ENCODE results near the gene TMEM184A.

The TMEM184A gene

DNA sequence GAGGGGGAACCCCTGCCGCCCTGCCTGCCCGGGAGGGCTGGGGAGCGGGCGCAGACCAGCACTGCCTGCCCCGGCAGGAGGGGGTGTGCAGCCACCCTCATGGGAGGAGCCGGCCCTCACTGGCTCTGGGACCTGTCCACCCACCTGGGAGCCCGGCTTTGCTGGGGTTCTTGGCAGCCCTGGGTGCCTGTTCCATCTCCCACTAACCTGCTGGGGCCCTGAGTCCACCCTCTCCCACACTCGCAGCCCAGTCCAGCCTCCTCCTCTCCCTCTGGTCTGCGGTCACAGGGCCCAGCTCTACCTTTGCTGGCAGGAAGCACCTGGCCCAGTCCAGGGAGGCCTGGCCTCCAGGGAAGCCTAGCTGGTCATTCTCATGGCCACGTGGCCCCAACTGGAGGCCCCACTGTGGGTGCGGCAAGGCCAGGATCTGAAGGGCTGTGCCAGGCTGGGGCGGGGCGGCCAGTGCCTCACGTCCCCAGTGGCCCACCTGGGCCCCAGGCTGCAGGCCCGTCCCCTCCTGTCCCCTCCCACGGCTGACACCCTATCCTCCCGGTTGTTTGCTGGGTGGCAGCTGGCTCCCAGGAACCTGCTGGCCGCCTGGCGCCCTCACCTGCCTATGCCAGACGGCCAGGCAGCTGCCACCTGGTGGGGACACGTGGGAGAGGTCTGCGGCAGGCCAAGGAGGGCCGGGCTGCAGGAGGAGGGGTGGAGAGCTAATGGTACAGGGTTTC lies at the start of gene TMEM184A:
TMEM184A (minus strand) TSS at position 393 of the 731 bp plus-strand sequence. CDS start 721 bp downstream, outside the sequence.
- DNase-seq (ENCODE audit: low spot score) = peak; percentile 100

DNA sequence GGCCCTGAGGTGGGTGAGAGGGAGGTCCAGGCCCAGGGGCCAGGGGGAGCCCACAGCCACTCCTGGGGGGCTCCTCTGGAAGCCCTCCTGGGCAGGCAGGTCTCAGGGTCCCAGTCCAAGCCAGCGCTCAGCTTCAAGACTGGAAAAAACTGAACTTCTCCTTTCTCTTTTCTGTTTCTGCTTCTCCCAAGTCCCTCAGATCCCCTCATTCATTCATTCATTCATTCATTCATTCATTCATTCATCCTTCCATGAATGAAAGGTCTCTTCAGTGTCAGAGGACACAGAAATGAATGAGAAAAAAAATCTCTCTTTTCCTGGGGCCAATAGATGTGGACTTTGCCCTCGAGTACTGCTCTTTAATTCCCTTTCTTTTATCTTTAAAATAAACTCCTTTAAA lies 48.4 kb upstream of the TMEM184A start:
- no peak for DNase-seq (ENCODE audit: low spot score)

DNA sequence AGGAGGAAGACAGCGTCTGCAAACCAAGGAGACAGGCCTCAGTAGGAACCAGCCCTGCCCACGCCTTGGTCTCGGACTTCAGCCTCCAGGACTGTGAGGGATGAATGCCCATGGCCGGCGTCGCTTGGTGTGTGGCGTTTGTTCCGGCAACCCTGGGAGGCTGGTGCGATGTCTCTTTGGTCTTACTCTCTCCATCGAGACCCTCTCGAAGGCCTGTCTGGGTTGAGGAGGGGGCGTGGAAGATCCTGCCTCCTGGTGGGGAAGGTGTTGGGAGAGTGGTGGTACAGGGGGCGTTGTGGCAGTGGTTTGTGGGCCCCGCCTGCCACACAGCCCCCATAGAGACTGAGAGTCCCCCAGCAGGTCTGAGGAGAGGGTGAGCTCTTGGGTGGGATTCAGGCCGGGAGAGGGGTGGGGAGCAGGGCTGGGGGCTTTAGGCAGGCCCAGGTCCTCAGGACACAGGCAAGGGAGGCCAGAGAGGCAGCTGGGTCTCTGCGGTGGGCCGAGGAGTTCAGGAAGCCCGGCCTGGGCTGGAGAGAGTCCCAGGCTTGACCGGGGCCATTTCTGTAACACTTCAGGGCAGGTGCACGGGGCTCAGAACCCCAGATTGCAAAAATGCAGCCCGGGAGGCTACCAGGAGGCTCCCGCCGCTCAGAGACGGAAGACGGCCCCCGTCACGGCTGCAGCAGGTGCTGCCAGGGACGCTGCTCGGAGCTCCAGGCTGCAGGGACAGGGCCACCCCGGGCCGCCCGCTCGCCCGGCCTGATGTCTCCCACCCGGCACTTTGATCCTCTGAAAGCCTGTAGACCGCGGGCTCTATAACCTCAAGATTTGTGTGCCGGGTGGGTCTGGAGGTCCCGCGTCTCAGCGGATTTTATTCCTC lies 47.6 kb upstream of the TMEM184A start:
- DNase-seq (ENCODE audit: low spot score) = no peak

DNA sequence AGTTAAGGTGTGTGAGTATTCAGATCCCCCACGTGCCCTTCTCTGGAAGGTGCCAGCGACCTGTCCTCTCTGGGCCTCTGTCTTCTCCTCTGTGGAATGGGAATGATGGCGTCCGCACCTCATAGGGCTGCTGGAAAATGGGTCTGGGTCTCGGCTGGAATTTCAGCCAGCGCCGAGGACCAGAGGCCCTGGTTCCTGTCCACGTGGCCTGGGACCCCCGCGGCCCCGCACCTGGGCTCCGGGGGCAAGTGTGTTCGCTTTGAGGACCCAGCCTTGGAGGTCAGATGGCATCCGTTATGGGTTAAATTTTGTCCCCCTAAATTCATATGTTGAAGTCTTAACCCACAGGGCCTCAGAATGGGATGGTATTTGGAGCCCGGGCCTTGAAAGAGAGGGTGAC lies 46.4 kb upstream of the TMEM184A start:
- DNase-seq (ENCODE audit: low spot score) = no peak

DNA sequence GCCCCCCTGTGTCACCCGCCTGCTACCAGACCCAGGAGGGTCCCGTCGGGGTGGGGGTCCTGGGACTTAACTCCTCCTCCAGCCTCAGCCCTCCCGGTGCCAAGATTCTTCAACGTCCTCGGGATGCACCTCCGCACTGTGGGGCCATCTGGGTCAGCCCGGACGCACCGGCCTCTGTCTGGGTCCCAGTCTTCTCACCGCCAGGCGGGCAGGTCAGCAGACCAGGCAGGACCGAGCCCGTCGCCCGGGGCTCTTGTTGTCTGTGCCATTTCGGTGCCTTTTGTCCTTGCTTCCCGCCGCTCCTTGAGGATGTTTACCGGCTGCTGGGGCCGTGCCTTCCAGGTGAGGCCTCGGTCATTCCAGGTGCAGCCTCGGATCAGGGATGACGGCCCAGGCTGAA lies 46.0 kb upstream of the TMEM184A start:
- no peak for DNase-seq (ENCODE audit: low spot score)

DNA sequence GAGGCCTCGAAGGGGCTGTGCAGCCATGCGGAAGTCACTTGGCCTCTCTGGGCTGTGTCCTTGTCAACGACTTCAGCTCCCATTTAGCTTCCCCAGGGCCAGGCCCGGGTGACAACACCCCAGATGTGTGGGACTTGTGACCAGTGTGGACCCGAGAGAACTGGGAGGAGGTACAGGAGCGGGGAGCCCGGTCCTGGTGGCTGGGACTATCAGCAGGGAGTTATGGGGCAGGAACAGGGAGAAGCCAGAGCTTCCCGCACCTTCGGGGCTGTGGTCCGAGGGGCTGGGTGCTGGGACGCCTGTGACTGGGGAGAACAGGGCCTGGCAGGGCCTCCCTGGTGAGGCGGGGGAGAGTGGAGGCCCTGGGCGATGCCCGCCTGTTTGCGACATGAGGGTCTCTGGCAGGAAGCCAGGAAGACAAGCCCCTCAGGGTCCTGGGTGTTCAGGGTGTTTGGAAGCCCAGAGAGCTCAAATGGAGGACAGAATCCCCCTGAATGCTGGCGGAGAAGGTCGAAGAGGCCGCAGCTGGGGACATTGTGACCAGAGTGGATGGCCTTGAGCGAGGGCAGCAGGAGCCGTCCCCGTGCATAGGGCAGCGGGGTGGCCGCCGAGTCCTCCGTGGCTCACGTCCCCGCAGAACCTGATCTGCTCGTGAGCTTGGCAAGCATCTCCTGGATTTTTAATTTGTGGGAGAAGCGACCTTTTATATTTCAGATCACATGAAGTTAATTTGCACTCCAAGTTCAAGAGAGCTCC lies 43.8 kb upstream of the TMEM184A start:
- DNase-seq (ENCODE audit: low spot score) = no peak

DNA sequence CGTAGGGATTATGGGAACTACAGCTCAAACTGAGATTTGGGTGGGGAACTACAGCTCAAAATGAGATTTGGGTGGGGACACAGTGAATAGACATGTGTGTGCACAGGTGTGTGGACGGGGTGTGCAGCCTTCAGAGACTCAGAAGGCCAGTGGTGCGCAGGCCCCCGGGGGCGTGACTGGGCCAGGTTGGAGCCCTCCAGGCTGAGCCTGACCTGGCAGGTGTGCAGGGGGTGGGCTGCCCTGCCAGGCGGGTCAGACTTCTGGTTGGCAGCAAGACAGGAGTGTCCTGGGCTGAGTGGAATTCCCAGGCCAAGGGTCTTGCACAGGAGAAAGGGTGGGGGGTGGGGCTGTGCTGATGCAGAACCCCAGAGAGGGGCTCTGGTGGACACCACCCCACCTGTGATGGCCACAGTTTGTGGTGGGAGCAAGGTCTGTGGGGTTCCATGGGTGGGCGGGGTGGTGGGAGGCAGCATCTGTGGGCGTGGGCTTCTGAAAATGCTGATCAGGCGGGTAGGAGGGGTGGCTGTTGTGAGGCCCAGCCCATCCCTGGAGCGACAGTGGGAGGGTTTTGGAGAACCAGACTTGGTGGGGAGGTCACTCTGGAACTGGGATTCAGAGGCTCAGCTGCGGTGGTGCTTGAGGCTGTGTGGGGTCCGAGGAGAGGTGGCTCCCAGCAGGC lies 43.1 kb upstream of the TMEM184A start:
- DNase-seq (ENCODE audit: low spot score) = no peak

DNA sequence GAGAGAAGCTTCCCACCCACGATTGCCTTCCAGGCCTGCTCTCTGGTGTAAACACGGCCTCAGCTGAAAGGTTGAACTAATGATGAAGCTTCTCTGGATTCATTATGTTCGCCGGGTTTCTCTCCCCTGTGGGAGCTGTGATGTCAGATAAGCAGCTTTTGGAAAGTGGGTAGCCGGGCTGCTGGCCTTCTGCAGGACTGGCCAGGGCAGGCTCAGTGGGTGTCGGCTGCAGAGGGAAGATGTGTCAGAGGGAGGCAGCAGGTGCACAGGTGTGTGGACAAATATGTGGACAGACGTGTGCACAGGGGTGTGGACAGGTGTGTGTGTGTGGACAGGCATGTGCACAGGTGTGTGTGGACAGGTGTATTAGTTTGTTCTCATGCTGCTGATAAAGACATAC lies 42.3 kb upstream of the TMEM184A start:
- DNase-seq (ENCODE audit: low spot score) = no peak

DNA sequence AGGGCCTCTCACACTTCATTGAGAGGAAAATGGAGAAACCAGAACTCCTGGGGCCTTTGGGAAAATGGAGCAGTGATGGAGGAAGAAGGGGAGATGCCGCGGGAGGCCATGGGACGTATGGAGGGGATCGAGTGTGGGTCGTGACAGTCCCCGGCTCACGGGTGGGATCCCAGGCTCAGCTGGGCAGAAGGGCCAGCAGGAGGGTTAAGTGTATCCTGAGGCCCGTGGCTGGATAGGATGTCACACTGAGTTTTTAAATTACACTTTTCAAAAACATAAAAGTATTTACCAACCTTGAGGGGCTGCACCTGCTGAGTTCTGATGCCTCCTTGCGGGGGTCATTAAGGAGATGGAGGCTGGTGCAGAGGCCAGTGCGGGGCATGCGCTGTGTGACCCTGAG lies 41.8 kb upstream of the TMEM184A start:
- DNase-seq (ENCODE audit: low spot score) = no peak

DNA sequence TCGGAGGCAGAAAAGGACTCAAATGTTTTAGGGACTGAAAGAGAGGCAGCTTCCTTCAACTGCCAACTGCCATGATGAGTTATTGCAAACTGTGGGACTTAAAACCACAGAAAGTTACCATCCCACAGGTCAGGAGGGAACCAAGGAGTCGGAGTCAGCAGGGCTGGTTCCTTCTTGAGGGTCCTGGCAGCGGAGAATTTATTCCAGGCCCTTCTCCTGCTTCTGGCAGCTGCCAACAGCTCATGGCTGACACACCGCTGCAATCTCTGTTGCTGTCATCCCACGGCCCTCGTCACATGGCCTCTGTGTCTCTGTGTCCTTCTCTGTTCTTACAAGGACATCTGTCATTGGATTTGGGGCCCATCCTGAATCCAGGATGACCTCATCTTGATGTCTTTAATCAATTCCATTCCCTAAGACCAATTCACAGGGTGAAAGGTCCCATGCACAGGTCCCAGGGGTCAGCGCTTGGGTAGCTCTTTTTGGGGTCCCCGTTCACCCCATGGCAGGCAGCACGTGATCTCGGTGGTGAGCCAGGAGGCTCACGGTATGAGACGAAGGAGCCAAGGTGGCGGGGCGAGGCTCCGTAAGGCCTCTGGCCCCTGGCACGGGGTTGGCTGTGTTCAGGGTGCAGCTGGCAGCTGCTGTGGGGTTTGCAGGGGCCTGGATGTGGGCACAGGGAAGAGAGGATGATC lies 41.2 kb upstream of the TMEM184A start:
- DNase-seq (ENCODE audit: low spot score) = no peak

DNA sequence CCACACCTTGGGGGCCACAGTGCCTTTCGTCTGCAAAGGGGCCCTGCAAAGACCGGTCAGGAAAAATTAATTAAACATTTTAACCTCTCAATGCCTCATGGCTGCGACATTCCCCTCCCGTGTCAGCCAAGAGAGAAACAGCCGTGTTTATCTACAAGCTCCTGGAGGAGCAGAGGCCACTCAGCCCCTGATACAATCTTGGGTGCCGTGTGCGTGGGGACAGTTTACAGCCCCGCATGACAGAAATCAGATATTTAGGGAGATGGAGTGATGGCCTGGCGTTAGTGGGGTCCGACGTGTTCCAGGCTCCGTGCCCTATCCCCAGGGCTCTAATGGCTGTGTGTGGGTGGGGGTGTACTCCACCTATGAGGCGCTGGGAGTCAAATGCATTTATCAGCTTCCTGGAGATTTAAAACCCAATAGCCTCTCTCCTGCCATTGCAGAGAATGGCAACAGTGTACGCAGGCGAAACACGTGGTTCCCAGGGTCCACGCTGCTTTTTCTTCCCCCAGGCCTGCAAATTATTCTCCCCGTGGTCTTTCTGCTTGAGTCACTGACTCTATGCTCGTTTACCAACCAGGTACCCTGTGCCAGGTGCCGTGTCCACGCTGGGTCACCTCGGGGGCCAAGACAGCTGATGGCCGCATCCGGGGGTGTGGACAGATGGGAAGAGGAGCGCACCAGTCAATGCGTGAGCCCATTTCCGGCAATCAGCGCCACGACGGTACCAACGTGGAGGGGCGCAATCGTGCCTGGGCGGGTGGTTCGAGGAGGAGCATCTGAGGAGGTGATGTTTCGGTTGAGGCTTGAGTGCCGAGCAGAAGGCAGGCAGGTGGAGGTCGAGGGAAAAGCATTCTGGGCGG lies 40.4 kb upstream of the TMEM184A start:
- no peak for DNase-seq (ENCODE audit: low spot score)

DNA sequence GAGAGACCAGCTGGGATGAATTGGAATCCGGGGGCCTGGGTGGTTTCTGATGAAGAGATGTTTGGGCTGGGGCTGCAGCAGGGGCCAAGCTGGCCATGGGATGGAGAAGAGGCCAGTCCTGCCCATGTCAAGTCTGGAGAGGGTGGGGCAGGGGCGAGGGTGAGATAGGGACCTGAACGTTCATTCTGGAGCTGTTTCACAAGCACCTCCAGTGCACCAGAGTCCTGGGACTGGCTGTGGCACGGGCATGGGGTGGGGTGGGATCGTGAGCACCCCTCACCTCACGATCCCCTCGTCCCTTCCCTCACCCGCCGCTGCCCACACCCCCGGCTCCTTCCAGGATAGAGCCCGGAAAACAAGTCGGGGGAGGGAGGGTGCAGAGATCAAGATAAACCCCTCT lies 39.6 kb upstream of the TMEM184A start:
- no peak for DNase-seq (ENCODE audit: low spot score)

DNA sequence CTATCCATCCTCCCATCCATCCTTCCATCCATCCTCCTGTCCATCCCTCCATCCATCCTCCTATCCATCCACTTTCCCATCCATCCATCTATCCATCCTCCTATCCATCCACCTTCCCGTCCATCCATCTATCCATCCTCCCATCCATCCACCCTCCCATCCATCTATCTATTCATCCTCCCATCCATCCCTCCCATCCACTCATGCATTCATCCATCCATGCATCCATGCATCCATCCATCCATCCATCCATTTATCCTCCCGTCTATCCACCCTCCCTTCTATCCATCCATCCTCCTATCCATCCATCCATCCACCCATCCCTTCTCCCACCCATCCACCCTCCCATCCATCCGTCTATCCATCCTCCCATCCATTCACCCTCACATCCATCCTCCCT lies 39.0 kb upstream of the TMEM184A start:
- DNase-seq (ENCODE audit: low spot score) = no peak

DNA sequence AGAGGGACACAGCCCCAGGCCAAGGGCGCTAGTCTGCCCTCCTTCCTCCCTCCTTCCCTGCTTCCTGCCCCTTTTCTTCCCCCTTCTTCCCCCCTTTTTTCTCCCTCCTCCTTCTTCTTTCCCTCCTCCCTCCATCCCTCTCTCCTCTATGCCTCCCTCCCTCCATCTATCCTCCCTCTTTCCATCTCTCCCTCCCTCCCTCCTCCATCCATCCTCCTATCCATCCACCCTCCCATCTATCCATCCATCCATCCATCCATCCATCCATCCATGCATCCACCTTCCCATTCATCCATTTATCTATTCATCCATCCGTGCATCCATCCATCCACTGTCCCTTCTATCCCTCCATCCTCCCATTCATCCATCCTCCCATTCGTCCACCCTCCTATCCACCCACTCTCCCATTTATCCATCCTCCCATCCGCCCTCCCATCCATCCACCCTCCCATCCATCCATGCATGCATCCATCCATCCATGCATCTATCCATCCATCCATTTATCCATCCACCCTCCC lies 38.0 kb upstream of the TMEM184A start:
- DNase-seq (ENCODE audit: low spot score) = no peak

DNA sequence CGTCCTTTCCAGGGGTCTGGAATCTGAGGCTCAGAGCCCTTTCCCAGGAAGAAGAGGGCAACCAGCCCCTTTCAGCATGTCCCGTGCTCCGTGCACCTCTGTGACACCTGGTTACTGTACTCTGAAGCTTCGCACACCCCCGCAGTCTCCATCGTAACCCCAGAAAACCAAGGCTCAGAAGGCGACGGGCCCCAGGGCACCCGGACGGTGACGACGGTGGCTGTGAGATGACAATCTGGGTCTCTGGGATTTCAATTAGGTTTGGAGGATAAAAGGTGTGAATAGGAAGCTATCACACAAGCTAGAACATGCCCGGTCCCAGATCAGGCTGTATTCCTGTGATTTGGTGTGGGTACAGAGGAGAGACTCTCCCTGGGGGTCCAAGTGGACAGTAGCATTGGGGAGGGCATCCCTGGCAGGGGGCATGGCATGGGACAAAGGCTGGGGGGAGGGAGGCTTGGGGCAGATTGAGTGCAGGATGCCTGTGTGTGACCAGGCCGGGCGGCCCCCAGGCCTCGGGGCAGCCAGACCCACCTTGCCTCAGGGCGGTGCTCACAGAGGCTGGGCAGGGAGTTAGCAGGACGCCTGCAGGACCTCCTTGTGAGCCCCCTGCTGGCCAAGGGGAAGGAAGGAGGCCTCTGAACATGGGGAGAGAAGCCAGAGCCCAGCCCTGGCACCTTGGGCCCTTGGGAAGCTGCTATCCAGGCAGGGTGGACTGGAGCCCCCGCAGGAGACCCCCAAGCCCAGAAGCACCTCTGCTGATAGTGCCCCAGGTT lies 37.3 kb upstream of the TMEM184A start:
- no peak for DNase-seq (ENCODE audit: low spot score)

DNA sequence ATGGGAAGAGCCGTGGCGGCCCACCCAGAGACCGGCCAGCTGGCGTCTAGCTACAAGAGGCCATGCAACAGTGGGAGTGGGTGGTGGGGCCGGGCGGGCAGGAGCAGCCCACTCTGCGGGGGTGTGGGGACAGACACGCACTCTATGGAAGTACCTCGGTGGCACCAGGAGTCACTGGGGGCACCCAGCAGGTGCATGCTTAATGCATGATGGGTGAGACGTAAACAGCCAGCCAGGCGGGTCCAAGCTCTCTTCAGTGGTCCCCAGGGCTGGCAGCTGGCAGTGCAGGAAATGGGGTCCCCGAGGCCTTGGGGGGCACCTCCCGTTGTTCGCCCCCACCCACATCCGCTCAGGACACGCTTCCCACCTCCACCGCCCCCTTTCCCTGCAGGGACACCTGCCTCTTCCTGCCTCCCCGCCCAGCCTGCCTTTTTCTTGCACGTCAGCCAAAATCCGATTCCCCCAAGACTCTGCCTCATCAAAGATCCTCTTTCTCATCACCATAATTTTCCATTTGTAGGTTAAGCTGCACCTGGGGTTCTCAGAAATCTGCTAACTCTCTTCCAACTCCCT lies 36.4 kb upstream of the TMEM184A start:
- no peak for DNase-seq (ENCODE audit: low spot score)

DNA sequence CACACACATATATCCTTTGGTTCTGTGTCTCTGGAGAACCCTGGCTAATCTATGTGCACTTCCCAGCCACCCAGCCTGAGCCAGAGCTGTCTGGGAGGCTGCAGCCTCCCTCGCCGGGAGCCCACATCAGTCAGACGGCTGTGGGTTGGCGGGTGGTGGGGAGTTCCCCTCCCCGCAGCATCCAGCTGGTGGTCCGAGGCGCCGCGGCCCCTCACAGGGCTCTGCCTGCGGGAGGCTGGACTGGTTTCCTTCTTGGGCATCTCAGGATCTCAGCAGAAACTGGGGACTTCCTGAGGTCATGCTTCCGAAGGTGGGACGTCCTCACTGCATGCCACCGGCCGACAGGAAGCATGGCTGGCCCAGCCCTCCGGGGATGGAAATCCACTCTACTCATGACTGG lies 35.9 kb upstream of the TMEM184A start:
- DNase-seq (ENCODE audit: low spot score) = no peak

DNA sequence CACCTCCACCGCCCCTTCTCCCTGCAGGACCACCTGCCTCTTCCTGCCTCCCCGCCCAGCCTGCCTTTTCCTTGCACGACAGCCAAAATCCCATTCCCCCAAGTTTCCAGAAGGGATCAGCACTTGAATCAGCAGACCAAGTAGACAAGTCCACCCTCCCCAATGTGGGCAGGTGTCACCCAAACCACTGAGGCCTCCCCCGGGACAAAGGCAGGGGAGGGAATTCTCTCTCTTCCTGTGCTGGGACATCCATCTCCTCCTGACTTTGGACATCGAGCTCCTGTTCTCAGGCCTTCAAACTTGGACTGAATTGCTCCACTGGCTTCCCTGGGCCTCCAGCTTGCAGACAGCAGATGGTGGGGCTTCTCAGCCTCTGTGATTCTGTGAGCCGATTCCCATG lies 35.4 kb upstream of the TMEM184A start:
- no peak for DNase-seq (ENCODE audit: low spot score)

DNA sequence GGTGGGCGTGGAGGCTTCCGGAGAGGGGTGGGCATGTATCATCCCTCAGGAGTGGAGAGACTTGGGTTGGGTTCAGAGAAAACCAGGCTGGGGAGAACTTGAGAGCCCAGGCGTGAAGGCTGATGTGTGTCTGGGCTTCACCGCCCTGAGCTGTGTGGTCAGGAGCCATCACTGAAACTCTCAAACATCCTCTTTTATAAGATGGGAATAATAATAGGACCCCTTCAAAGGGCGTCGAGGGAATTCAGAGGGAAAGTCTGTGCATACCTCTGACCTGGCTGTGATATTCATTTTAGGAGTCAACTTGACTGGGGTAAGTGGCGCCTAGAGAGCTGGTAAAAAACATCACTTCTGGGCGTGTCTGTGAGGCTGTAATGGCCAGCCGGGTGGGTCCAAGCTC lies 34.9 kb upstream of the TMEM184A start:
- no peak for DNase-seq (ENCODE audit: low spot score)

Measured in SW480 (cell line).